Measurements from ENCODE around the gene YWHAG.
"Not testable (repeated sequence)": the region's sequence is repeated elsewhere in the genome, so short reads cannot be mapped to it uniquely, and the experiment has no call there.

The YWHAG gene

DNA sequence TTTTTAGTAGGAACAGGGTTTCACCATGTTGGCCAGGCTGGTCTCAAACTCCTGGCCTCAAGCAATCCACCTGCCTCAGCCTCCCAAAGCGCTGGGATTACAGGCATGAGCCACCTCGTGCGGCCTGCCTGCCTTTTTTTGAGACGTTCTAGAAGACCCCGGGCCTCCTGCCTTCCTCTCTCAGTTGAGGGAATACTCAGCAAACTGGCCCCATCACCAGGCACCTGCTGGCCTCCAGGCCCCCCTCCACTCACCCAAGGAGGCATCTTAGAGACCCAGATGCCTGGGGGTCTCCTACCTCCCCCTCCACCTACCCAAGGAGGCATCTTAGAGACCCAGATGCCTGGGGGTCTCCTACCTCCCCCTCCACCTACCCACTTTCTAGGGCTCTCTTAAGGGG, 65.9 kb downstream of the YWHAG start:
- not testable (repeated sequence) for DNase-seq

DNA sequence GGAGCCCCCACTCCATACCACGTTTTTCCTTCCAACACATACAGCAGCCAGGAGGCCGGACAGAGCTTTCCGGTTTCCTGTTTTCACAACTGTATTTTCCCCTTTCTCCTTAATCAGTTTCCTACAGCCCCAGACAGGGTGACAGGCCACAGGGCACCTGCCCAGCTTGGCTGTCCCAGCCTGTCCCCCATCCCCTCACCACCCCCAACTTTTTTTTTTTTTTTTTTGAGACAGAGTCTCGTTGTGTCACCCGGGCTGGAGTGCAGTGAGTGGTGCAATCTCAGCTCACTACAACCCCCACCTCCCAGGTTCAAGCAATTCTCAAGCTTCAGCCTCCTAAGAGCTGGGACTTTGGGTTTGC, 66.6 kb downstream of the YWHAG start:
- DNase-seq = peak; percentile 41

DNA sequence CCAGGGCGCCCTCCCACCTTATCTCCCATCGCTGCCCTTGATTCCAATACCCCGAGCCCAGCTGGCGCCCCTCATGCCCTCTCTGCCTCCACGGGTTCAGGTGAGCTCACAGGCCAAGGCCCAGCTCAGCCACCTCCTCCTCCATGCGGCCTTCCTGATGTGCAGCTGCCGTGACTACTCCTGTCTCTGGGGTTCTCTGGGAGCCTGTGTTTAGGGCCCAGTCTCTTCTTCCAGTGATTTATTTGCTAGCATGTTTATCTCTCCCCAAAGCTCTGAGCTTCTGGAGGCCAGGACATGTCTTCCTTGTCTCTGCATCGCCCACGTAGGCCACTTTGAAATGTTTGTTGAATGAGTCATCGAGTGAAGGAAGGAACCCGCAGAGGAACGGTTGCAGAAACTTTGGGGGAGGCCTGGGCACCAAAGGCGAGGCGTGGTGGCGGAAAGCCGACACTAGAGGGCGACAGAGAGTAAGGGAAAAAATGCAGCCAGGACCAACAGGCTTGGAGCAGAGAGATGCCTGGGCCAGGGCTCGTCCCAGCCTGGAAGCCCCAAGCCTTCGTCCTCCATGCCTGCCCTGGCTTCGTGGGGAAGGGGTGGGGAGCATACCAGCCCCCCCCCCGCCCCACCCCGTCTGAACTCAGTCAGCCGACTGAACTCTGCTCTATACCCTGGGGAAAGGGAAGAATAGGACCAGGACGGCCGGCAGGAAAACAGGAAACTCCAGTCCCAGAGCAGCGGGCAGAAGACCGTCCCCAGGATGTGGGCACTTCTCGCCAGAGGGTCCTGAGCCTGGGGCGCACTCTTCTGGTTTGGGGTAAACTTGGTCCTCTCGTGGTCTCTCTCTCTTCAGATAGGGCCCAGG, 67.2 kb downstream of the YWHAG start:
- DNase-seq = peak; percentile 76

GRCh38 chr7:76290847-76291350, 67.9 kb downstream of the YWHAG start:
- DNase-seq = not testable (repeated sequence)

DNA sequence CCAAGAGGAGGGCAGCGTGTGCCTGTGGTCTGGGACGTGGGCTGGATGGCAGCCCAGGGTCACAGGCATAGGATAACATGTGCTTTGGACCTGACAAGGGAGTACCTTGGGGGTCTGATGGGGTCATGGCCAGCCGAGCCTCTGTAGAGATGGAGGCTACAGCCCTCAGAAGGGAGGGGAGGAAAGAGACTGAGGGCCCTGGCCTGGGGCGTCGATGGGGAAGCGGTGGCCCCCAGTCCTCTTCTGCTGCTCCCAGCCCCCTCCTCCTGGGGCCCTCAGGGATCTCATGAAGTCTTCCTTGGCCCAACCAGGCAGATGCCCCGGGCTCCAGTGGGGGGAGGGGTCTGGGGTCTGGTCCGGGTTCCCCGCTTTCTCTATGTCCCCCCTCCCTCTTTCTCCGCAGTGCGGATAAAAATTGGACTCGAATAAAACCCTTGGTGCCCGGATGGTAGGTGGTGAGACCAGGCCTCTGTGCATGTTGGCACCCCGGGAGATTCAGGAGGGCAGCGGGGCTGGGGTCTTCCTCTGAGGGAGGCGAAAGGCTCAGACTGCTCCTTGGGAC, 71.9 kb downstream of the YWHAG start:
- no peak for DNase-seq

DNA sequence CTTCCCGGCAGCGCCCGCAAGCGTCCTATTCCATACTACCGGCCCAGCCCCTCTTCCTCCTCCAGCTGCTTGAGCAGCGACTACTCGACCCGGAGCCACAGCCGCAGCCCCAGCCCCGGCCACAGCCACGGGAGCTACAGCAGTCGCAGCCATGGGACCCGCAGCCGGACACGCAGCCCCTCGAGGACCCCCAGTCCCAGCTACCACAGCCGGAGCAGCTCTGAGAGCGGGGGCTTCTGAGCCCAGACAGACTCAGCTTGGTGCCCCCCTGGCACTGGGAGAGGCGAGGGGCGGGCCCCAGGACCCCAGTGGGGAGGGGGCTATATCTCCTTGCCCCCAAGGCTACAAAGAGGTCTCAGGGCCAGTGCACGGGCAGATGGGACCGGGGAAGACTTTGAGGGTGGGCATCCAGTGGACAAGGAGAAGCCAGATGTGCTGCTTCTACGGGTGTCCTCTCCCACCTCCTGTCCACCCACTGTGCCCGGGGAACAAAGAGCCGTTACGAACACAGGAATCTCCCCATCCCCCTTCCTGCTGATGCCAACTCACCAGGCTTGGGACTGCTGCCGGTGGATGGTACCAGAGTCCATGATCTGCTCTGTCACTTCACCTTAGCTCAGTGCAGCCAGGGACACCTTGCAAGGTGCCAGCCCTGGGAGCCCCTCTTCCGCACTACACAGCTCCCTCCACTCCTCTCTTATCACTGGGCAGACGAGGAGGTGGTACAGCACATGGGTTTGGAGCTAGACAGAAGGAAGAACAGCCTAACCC, 73.0 kb downstream of the YWHAG start:
- DNase-seq = no peak

DNA sequence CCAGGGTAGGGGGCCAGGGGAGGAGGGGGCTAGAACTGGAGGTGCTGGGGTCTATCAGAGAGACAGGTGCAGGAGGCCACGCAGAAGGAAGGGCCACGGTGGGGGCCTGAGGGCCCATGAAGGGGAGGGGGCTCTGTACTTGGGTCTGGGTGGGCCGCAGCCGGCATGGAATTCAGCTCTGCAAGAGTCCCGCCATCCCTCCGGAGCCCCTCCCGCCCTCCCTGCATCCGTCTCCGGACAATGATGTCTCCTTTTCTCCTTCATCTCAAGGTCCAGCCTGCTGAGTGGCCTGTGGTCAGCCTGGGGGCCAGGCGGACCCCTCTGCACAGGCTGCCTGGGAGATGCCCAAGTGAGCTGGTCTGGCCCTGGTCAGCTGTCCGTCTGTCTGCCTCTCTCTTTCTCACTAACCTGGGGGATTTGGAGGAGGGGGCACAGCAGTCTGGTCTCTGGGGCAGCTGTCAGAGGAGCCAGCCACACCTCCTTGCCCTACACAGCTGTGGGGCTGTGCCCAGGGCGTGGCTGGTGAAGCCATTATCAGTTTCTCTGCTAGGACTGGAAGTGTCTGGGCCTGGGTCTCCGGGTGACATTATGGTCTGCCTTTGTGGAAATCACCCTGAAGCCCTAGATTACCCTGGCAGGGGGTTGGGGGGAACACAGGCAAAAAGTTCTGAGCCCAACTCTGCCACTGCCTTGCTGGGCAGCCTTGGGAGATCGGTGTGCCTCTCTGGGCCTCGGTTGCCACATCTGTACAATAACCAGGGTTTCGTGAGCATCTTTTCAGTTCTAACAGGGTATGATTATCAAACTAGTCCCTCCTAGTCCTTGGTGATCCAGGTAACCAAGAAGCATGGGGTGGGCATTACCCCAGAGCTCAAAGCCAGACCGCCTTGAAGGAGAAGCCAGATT, 75.3 kb downstream of the YWHAG start:
- DNase-seq = no peak

- no peak for DNase-seq
These were observed 76.2 kb downstream of the YWHAG start for GRCh38 chr7:76282344-76283253.

DNA sequence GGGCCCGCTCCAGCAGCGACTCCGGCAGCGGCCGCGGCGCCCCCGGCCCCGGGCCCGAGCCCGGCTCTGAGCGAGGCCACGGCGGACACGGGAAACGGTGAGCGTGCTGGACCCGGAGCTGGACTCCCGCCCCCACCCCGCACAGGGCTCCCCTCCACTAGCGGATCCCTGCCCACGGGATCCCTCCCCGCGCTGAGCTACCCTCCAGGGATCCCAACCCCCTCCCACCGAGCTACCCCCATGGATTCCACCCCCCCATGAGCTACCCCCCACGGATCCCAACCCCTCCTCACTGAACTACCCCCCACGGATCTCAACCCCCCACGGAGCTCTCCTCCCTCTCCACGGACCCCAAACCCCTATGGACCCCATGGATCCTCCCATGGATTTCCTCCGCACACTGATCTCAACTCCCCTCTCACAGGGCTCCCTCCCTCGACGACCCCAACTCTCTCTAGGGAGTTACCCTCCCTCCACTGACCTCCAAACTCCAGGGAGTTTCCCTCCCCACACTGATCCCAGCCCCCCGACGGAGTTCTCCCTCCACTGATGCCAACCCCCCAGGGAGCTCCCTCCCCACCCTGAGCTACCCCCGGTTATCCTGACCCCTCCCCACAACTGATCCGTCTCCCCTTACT, 77.0 kb downstream of the YWHAG start:
- no peak for DNase-seq

DNA sequence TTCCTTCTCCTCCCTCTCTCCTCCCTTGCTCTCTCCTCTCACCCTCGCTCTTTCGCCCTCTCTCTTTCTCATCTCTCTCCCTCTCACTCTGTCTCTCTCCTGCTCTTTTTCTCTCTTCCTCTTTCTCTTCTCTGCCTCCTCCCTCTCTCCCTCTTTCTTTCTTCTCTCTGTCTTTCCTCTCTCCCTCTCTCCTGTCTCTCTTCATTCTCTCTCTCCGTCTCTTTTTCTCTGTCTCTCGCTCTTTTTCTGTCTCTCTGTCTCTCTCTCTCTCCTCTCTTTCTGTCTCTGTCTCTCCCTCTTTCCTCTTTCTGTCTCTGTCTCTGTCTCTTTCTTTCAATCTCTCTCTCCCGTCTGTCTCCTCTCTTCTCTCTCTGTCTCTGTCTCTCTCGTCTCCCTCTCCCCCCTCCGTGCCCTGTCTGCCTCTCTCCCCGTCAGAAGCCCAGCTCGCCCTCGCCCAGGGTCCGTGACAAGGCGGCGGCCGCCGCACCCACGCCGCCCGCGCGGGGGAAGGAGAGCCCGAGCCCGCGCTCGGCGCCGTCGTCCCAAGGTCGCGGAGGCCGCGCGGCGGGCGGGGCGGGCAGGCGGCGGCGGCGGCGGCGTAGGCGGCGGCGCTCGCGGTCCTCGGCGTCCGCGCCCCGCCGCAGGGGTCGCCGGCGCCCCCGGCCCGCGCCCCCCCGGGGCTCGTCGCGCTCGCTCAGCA, 77.6 kb downstream of the YWHAG start:
- peak; percentile 57 for DNase-seq

- DNase-seq = peak; percentile 47
These were observed 78.4 kb downstream of the YWHAG start for GRCh38 chr7:76280408-76280807.

GRCh38 chr7:76278540-76278939, 80.3 kb downstream of the YWHAG start:
- no peak for DNase-seq

Data from NCI-H1092 treated with DMSO at 0.1 percent for 48 hours (cell line).